Measurements from ENCODE around the gene RNF144B. TPM values are rescaled to one million over a fixed set of nuclear protein-coding genes. Genes with fewer than 3 reads are reported as not detected.

RNF144B gene
- total and polyA plus RNA-seq, 10 of the 15 experiments (the other 5 are each of a cell fraction or from before 2014, with no cell fraction given): 0.03 to 0.18 (median 0.14) TPM

GRCh38 chr6:18473755-18474154 lies 86.6 kb downstream of the RNF144B start (continued):
- TF ChIP-seq MYB (IDR thresholded peaks at IDR 0.05; ENCODE audit: borderline replicate concordance, low read depth, low read length): no peak
- TF ChIP-seq KDM1A (IDR thresholded peaks at IDR 0.05; ENCODE audit: borderline replicate concordance): no peak
- peak; percentile 25; the same call in 1 of the 2 replicates for TF ChIP-seq RUNX3 (IDR thresholded peaks at IDR 0.05; ENCODE audit: low read length)
- 0 out of 2 replicates have a peak, but pooled peaks have one; percentile 13 for TF ChIP-seq IKZF1 (conservative IDR thresholded peaks at IDR 0.05)
- peak; percentile 55 for TF ChIP-seq JUNB (IDR thresholded peaks at IDR 0.05)

- in situ Hi-C loops (cut with MboI): no loop called here
- RAD21 ChIA-PET (ENCODE audit: unreplicated experiment): interaction anchor here (0.6 to 1.6 kb wide), 2 partner anchors 29 to 68 kb away, joined by 3 read pairs; no protein-coding TSS in a partner anchor
- FAIRE-seq: peak; percentile 65
- 27% methylated on average over 2 of the region's 2 CpGs for WGBS (ENCODE audit: insufficient coverage, insufficient replicate concordance, low lambda C conversion rate, missing lambda C conversion rate)
- no peak for TF ChIP-seq BRCA1 (IDR thresholded peaks at IDR 0.05; ENCODE audit: low read depth, low read length)
- no peak for TF ChIP-seq NRF1 (conservative IDR thresholded peaks at IDR 0.05; ENCODE audit: low read depth, low read length)
- TF ChIP-seq PBX3 (IDR thresholded peaks at IDR 0.05; ENCODE audit: insufficient replicate concordance, low read depth, low read length): no peak
- TF ChIP-seq BCL3 (IDR thresholded peaks at IDR 0.05; ENCODE audit: borderline replicate concordance, insufficient read depth, low read depth, low read length, poor library complexity, severe bottlenecking): no peak
- TF ChIP-seq HCFC1 (IDR thresholded peaks at IDR 0.05; ENCODE audit: low read length): no peak
- no peak for TF ChIP-seq ZSCAN29 (IDR thresholded peaks at IDR 0.05)
- TF ChIP-seq MTA2 (IDR thresholded peaks at IDR 0.05; ENCODE audit: low read depth): no peak
- no peak for TF ChIP-seq PRDM15 (CRISPR knock-in tag; IDR thresholded peaks at IDR 0.05)
- no TSS peak for BruUV-seq (replicated peaks)
- no peak overlapping the region for H3K4me3 ChIP-seq
- H2AFZ ChIP-seq (ENCODE audit: control insufficient read depth, low read depth, low read length): no peak overlapping the region
- no peak for DNase-seq (ENCODE audit: low read depth, low spot score)
- POLR2A ChIA-PET: no interaction called here
- 0 out of 3 replicates have a peak, but pooled peaks have one; percentile 24 for ATAC-seq
- no peak overlapping the region for H3K27ac ChIP-seq (ENCODE audit: control insufficient read depth, insufficient read depth)
- H3K4me2 ChIP-seq (ENCODE audit: control insufficient read depth, insufficient read depth): no peak overlapping the region
- H3K79me2 ChIP-seq (ENCODE audit: control insufficient read depth, insufficient read depth, low read length): no peaks in the 10 kb centered on the region
- H3K9me3 ChIP-seq (replicated peaks; ENCODE audit: control insufficient read depth, insufficient read depth, low read length): no peaks in the 10 kb centered on the region
- CTCF ChIA-PET: interaction anchor here (0.6 kb wide), 1 partner anchor 134 kb away, joined by 3 read pairs; no protein-coding TSS in a partner anchor
- intact Hi-C loops (cut with micrococcal nuclease; ENCODE audit: unreplicated experiment): no loop called here
- no peaks in the 10 kb centered on the region; a peak in 1 of 4 replicates for H3K27me3 ChIP-seq (replicated peaks in 1 of 2; ENCODE audit: control insufficient read depth in 2 of 2, insufficient read depth in 2 of 2, low read length in 1 of 2)
- no peaks in the 10 kb centered on the region for H4K20me1 ChIP-seq (ENCODE audit: control insufficient read depth, insufficient read depth)
- no peaks in the 10 kb centered on the region for H3K4me1 ChIP-seq (ENCODE audit: control insufficient read depth, insufficient read depth, low read length)
- SMC1A ChIA-PET (ENCODE audit: uncharacterized antibody, unreplicated experiment): no interaction called here
- H3K36me3 ChIP-seq (ENCODE audit: control insufficient read depth in 2 of 2, insufficient read depth in 2 of 2, low read length in 1 of 2): no peaks in the 10 kb centered on the region
- no peak overlapping the region for H3K9ac ChIP-seq (ENCODE audit: control insufficient read depth, insufficient read depth, low read length)
Measured at GRCh38 chr6:18477301-18477941, 90.3 kb downstream of the RNF144B start.
